Subcutaneous abdominal adipose tissue (tissue), 5 donors: ENCODE data around the gene MRM3.

Experiments
- H3K27ac ChIP-seq: one replicate; pipeline ENCODE4 v1.7.0; 2013; ENCODE audit warnings: low read depth, mild to moderate bottlenecking, inconsistent platforms, low read length, moderate library complexity
- H3K27me3 ChIP-seq, 5 donors: one replicate each; pipeline ENCODE4 v1.7.0; 2013; ENCODE audit warnings: low read length in 5 of 5, inconsistent platforms in 1 of 5; ENCODE audit not compliant: control insufficient read depth in 5 of 5, insufficient read depth in 4 of 5
- H3K36me3 ChIP-seq, 5 donors: one replicate each; pipeline ENCODE4 v1.7.0; 2013; ENCODE audit warnings: low read length in 5 of 5; ENCODE audit not compliant: control insufficient read depth in 5 of 5, insufficient read depth in 5 of 5
- H3K4me1 ChIP-seq, 5 donors: one replicate each; pipeline ENCODE4 v1.7.0; 2013; ENCODE audit warnings: low read length in 5 of 5, mild to moderate bottlenecking in 3 of 5, moderate library complexity in 1 of 5; ENCODE audit not compliant: control insufficient read depth in 5 of 5, insufficient read depth in 5 of 5
- H3K4me3 ChIP-seq, 5 donors: one replicate each; pipeline ENCODE4 v1.7.0; 2013; ENCODE audit warnings: low read length in 5 of 5, low read depth in 1 of 5
- H3K9ac ChIP-seq, 5 donors: one replicate each; pipeline ENCODE4 v1.7.0; 2013; ENCODE audit warnings: low read length in 5 of 5, mild to moderate bottlenecking in 4 of 5, moderate library complexity in 3 of 5
- H3K9me3 ChIP-seq, 5 donors: one replicate each; pipeline ENCODE4 v1.7.0; 2013; ENCODE audit warnings: low read length in 5 of 5; ENCODE audit not compliant: control insufficient read depth in 5 of 5
- donor health status: healthy.
- donor health status: healthy.
- donor health status: healthy.
- donor health status: healthy.
- donor health status: healthy.

MRM3 gene, protein sequence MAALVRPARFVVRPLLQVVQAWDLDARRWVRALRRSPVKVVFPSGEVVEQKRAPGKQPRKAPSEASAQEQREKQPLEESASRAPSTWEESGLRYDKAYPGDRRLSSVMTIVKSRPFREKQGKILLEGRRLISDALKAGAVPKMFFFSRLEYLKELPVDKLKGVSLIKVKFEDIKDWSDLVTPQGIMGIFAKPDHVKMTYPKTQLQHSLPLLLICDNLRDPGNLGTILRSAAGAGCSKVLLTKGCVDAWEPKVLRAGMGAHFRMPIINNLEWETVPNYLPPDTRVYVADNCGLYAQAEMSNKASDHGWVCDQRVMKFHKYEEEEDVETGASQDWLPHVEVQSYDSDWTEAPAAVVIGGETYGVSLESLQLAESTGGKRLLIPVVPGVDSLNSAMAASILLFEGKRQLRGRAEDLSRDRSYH

DNA sequence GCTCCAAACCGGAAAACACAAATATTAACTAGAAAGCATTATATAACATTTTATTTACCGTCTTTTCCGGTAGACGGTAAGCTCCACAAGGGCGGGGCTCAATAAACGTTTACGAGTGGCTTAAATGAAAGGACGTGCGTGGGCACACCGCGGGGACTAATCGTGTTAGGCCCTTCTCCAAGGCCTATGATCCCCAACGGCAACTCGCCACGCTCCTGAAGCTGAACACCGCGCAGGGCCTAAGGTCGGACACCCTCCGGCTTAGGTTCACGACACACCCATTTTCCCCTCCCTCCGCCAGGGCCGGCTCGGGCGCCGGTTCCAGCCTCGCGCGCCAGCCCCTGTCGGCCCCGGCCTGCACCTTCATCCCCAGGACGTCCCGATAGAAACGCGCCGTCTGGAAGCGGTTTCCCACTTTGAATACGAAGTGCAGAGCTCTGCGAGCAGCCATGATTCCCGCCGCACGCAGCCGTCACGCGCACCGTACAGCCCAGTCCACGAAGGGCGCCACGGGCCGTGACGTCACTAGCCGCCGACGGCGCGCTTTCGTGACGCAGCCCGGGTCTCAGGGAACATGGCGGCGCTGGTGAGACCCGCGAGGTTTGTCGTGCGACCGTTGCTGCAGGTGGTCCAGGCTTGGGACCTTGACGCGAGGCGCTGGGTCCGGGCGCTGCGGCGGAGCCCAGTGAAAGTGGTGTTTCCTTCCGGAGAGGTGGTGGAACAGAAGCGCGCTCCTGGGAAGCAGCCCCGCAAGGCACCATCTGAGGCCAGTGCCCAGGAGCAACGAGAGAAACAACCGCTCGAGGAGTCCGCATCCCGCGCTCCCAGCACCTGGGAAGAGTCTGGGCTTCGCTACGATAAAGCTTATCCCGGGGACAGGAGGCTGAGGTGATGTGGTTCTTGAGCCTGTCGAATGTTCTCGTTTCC, at the start of gene MRM3, which contains the start of gene GLOD4:
Gene MRM3 (plus strand): TSS at position 549 of the 927 bp plus-strand sequence. CDS start 26 bp downstream, at position 575.
Gene GLOD4 (minus strand): TSS at position 476 of the 927 bp plus-strand sequence. CDS start 25 bp downstream, at position 451.
- Histone ChIP-seq H3K4me3 (peak within 1 kb of the TSS; percentile 98 to 100 (median 100)), H3K9ac (peak within 1 kb of the TSS; percentile 95 to 99 (median 97)), H3K4me1 (peaks cover 4 to 31% (median 24%) of the 10 kb centered on the region in 5 donors), H3K36me3 (peaks cover 5 to 31% (median 20%) of the 10 kb centered on the region in 5 donors), H3K9me3 (no peaks in the 10 kb centered on the region), H3K27ac (peak within 1 kb of the TSS; percentile 84), H3K27me3 (no peaks in the 10 kb centered on the region)

DNA sequence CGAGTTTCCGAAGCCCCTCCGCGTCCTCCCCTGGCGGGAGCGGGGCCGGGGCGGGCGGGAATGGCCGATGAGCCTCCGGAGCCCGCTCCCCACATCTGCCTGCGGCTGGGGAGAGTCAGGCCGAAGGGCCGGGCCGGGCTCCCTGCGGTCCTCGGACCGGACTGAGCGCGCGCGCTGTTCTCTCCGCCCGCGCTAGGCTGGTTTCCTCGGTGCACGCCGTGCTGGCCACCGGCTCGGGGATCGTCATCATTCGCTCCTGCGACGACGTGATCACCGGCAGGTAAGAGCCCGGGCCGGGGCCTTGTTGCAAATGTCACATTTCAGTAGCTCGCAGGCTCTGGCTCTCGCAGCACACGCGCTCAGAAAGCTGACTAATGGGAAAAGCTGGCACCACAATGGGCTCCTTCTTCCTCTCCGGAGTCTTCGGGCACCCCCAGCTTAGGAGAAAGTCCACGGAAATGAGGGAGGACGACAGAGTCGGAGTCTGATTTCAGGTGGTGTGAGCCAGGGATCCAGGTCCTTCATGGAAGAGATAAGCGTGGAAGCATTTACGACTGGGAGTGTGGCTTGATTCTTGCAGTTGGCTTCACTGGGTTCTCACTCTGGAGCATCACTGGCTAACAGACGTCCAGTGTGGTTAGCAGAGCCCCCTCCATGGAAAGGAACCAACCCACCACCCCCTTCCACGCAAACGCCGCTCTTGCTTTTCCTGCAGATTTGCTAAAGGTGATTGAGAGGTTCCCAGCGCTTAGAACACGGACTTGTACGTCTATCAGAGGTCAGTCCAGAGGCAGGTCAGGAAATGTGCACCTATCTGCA, 49.0 kb upstream of the MRM3 start:
- H3K9ac ChIP-seq = peak overlapping the region in 4 of 5 donors; percentile 32 to 64 (median 59)

DNA sequence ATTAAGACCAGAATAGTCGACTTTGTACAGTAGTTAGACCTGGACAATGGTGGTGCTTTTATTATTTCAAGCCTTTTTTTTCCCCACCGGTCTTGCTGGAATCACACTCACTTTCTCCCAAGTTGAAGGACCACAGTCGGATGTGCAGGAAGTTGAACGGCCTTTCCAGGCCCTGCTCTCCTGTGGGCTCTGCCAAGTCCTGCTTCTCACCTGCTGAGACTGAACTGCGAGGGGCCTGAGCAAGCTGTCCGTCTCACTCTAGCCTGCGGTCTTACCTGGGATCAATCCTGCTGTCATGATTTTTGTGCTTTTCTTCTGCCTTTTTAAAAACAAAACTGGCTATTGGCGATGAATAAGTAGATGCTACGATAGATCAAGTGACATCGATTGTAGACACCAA, 48.4 kb upstream of the MRM3 start:
- Histone ChIP-seq H3K27me3 (no peaks in the 10 kb centered on the region), H3K9ac (no peak overlapping the region), H3K4me1 (peaks cover 2 to 22% (median 18%) of the 10 kb centered on the region in 5 donors), H3K36me3 (peaks cover 0 to 5% (median 0%) of the 10 kb centered on the region in 5 donors), H3K4me3 (peak overlapping the region in 3 of 5 donors; percentile 67 to 72 (median 67)), H3K9me3 (no peaks in the 10 kb centered on the region), H3K27ac (no peak overlapping the region)

More for the DNA sequence above, 49.0 kb upstream of the MRM3 start:
- Histone ChIP-seq H3K4me3 (peak overlapping the region; percentile 42 to 72 (median 67)), H3K36me3 (no peaks in the 10 kb centered on the region), H3K27ac (no peak overlapping the region), H3K9me3 (no peaks in the 10 kb centered on the region), H3K4me1 (peaks cover 2 to 22% (median 18%) of the 10 kb centered on the region in 5 donors), H3K27me3 (no peaks in the 10 kb centered on the region)

DNA sequence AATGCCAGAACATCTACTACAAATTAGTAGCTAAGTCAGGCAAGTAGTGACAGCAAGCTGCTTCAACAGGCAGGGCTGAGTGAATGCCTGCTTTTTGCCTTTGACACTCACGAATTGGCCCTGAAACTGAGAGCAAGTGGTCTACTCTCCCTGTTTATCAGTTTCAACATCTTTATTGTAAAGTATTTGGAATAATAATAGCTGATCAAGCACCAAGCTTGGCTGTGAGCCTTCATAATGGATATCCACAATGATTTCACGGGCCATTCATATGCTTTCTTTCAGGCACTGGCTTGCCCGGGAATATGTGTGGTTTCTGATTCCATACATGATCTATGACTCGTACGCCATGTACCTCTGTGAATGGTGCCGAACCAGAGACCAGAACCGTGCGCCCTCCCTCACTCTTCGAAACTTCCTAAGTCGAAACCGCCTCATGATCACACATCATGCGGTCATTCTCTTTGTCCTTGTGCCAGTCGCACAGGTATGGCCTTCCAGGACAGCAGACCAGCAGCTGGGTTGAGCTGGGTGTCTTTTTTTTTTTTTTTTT, 44.5 kb upstream of the MRM3 start:
- no peak overlapping the region for H3K4me3 ChIP-seq
- H3K27me3 ChIP-seq = no peaks in the 10 kb centered on the region
- H3K4me1 ChIP-seq = peaks cover 2 to 11% (median 8%) of the 10 kb centered on the region in 5 donors
- no peak overlapping the region for H3K9ac ChIP-seq
- H3K27ac ChIP-seq = no peak overlapping the region
- no peaks in the 10 kb centered on the region for H3K9me3 ChIP-seq
- peaks cover 0 to 29% (median 26%) of the 10 kb centered on the region in 5 donors for H3K36me3 ChIP-seq

DNA sequence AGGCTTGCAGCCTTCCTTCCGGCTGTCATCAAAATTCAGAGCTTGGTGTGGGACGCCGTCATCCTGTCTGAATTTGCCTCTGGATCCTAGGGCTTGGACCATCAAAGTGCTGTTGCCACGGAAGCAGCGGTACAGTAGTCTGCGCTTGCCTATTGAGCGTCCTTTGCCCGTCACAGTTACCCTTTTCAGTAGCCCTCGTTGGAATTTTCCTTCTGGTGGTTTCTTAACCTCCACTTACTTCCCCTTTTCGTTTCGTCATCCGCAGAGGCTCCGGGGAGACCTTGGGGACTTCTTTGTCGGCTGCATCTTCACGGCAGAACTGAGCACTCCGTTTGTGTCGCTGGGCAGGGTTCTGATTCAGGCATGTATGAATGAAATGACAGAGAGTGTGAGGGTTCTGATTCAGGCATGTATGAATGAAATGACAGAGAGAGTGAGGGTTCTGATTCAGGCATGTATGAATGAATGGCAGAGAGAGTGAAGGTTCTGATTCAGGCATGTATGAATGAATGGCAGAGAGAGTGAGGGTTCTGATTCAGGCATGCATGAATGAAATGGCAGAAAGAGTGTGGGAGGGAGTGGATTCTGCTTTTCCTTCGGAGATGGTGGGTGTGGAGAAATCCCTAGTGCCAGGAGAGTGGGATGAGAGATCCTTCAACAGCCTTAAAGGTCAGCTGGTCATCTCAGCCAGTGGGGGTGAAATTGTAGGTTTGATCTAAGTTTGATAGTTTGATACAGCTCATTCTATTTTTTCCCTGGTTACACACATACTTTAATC, 41.7 kb upstream of the MRM3 start:
- Histone ChIP-seq H3K4me1 (no peaks in the 10 kb centered on the region), H3K27ac (no peak overlapping the region), H3K9me3 (no peaks in the 10 kb centered on the region), H3K36me3 (peaks cover 3 to 53% (median 47%) of the 10 kb centered on the region in 5 donors), H3K27me3 (no peaks in the 10 kb centered on the region), H3K9ac (no peak overlapping the region), H3K4me3 (peak overlapping the region in 1 of 5 donors; percentile 22)

DNA sequence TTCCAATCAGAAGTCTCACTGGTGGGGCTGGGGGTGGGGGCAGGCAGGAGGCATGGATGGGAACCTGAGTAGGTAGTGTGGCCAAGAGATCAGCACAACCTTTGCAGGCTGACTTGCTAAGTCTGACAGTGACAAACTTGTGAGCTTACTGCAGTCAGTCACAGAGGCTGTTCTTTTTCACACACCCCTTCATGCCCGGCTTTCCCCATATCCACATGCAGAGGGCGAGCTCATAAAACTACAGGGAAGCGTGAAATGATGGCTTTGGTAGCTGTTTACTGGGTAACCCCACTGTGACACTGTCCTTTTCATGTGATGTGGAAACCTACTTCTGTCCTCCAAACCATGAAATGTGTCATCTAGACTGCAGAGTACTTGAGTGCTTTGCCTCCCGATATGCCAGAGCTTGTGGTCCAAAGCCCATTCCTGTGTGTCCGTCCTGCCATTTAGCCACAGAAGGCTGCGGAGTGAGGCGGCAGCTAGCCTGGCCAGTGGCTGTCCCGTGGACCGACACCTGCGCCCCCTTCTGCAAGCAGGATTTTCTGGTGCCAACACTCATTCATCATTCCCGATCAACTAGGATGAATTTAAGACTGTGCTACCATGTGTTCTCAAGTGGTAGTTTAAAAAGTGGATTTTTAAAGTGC, 39.9 kb upstream of the MRM3 start:
- Histone ChIP-seq H3K27me3 (no peaks in the 10 kb centered on the region), H3K36me3 (peaks cover 3 to 72% (median 65%) of the 10 kb centered on the region in 5 donors), H3K4me3 (no peak overlapping the region), H3K27ac (no peak overlapping the region), H3K9me3 (no peaks in the 10 kb centered on the region), H3K9ac (no peak overlapping the region), H3K4me1 (no peaks in the 10 kb centered on the region)

DNA sequence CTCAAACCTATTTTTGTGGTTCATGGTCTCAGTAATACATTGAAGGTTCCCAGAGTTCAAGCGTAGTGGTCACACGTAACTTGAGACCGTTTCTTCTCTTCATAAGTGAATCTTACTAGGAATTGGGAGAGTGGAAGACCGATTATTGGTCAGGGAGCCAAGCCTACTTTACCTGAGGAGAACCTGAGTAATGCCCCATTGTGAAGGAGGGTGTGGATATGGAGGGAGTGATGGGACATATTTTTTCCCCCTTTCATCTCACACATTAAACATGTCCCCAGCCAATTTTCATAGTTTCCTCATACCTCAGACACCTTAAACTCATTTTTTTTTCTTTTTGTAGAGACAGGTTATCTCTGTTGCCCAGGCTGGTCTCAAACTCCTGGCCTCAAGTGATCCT, 39.0 kb upstream of the MRM3 start:
- Histone ChIP-seq H3K4me1 (no peaks in the 10 kb centered on the region), H3K9me3 (no peaks in the 10 kb centered on the region), H3K9ac (no peak overlapping the region), H3K4me3 (no peak overlapping the region), H3K27me3 (no peaks in the 10 kb centered on the region), H3K27ac (no peak overlapping the region), H3K36me3 (peaks cover 3 to 80% (median 73%) of the 10 kb centered on the region in 5 donors)

DNA sequence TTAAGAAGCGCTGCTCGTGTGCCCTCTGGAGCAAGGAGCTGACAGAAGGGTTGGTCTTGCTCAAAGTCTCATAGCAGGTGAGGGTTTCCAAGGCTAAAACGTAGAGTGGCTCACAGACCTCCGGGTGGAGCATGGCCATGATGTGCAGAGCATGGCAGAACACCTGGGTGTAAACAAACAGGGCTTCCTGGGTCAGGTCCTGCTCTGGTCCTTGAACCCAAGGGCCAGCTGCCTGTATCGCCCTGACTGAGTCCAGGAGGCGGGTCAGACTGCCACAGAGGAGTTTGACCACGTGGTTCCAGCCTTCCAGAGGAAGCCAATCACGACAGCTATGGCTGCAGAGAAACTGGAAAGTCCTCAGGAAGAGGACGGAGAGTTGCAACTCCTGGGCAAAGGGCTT, 37.2 kb upstream of the MRM3 start:
- Histone ChIP-seq H3K36me3 (peaks cover 3 to 84% (median 69%) of the 10 kb centered on the region in 5 donors), H3K9ac (no peak overlapping the region), H3K27ac (no peak overlapping the region), H3K9me3 (no peaks in the 10 kb centered on the region), H3K4me1 (no peaks in the 10 kb centered on the region), H3K27me3 (no peaks in the 10 kb centered on the region), H3K4me3 (no peak overlapping the region)
